Small intestine (tissue), 7 donors: Measurements from ENCODE around the gene GCNT2. TPM values are rescaled to one million over a fixed set of nuclear protein-coding genes. Genes with fewer than 3 reads are reported as not detected.
"Not testable (repeated sequence)": the region's sequence is repeated elsewhere in the genome, so short reads cannot be mapped to it uniquely, and the experiment has no call there.

ENCODE experiments used
- DNase-seq, 2 donors: peaks; one replicate each; pipeline versions ENCODE4 v3.0.0 to v3.0.0-alpha.2; 2013
- FAIRE-seq: peaks from 2 replicates; lab custom pipeline; 2012; peaks lifted over from hg19 to GRCh38; lab: Jason Lieb, UNC
- H3K27ac ChIP-seq, 3 donors: one replicate each; pipeline ENCODE4 v1.5.1; 2013; ENCODE audit warnings: low read length in 2 of 3, mild to moderate bottlenecking in 2 of 3, control low read depth in 1 of 3, inconsistent platforms in 1 of 3, low read depth in 1 of 3, moderate library complexity in 1 of 3
- H3K27me3 ChIP-seq, 3 donors: one replicate each; pipeline ENCODE4 v1.6.1; 2013; ENCODE audit warnings: low read length in 3 of 3, inconsistent platforms in 1 of 3; ENCODE audit not compliant: control insufficient read depth in 3 of 3, insufficient read depth in 3 of 3
- H3K36me3 ChIP-seq, 3 donors: one replicate each; pipeline ENCODE4 v1.6.1; 2013; ENCODE audit warnings: low read length in 3 of 3, inconsistent platforms in 1 of 3, low read depth in 1 of 3, mild to moderate bottlenecking in 1 of 3, moderate library complexity in 1 of 3; ENCODE audit not compliant: control insufficient read depth in 3 of 3, insufficient read depth in 2 of 3
- H3K4me1 ChIP-seq, 3 donors: one replicate each; pipeline ENCODE4 v1.6.1; 2013; ENCODE audit warnings: low read length in 2 of 3, inconsistent platforms in 1 of 3, low read depth in 1 of 3, mild to moderate bottlenecking in 1 of 3, moderate library complexity in 1 of 3; ENCODE audit not compliant: control insufficient read depth in 3 of 3, insufficient read depth in 2 of 3
- H3K4me3 ChIP-seq, 3 donors: one replicate each; pipeline ENCODE4 v1.5.1; 2013; ENCODE audit warnings: low read length in 3 of 3, control low read depth in 1 of 3, inconsistent platforms in 1 of 3, low read depth in 1 of 3, mild to moderate bottlenecking in 1 of 3, moderate library complexity in 1 of 3
- H3K9me3 ChIP-seq, 2 donors: one replicate each; pipeline ENCODE4 v1.6.1; 2013; ENCODE audit warnings: low read depth in 1 of 2, low read length in 1 of 2; ENCODE audit not compliant: control insufficient read depth in 2 of 2, insufficient read depth in 1 of 2
- WGBS, 3 donors: extraction: QIAGEN DNeasy Blood & Tissue Kit; methylation state at CpG; one replicate each; pipeline ENCODE4 v1.1.7; 2013; 5-methylcytosine and 5-hydroxymethylcytosine counted together
- polyA plus RNA-seq, 4 donors: library from polyadenylated mRNA; stranded (reverse) in 3 of 4; unstranded in 1 of 4; fragments of 200-250 nt in 3 of 4; fragments of 120-200 nt in 1 of 4; gene quantifications; one replicate each; pipeline versions ENCODE4 v1.2.1 to v1.2.3, GENCODE V29; 2013
- donor health status: healthy with polysubstance abuse.
- donor health status: control.
- donor health status: control.
- donor health status: Bipolar disorder and iron deficiency.
- donor health status: healthy.

Gene GCNT2
- polyA plus RNA-seq, 4 donors: 6.5 to 39.3 (median 8.4) TPM

DNA sequence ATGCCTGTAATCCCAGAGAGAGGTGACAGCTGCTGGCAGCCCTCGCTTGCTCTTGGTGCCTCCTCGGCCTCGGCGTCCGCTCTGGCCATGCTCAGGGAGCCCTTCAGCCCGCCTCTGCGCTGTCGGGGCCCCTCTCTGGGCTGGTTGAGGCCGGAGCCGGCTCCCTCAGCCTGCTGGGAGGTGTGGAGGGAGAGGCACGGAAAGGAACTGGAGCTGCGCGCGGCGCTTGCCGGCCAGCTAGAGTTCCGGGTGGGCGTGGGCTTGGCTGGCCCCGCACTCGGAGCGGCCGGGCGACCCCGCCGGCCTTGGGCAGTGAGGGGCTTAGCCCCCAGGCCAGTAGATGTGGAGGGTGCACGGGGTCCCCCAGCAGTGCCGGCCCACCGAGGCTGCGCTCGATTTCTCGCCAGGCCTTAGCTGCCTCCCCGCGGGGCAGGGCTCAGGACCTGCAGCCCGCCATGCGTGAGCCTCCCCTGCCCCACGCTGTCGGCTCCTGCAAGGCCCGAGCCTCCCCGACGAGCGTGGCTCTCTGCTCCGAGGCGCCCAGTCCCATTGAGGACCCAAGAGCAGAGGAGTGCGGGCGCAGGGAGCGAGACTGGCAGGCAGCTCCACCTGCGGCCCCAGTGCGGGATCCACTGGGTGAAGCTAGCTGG, 138.7 kb downstream of the GCNT2 start:
- H3K27ac ChIP-seq: no peak overlapping the region
- FAIRE-seq (no peak), DNase-seq (no peak)
- no peaks in the 10 kb centered on the region for H3K4me1 ChIP-seq
- peaks cover 0 to 8% of the 10 kb centered on the region in 2 donors for H3K9me3 ChIP-seq
- WGBS, 3 donors: 73 to 82% (median 75%) methylated on average over 34 to 48 of the region's 48 CpGs
- H3K36me3 ChIP-seq: no peaks in the 10 kb centered on the region
- H3K4me3 ChIP-seq: peak overlapping the region in 2 of 3 donors; percentile 18 to 48
- H3K27me3 ChIP-seq: no peaks in the 10 kb centered on the region

- H3K9me3 ChIP-seq, H3K27me3 ChIP-seq, H3K27ac ChIP-seq, H3K4me1 ChIP-seq, FAIRE-seq, H3K36me3 ChIP-seq, DNase-seq, H3K4me3 ChIP-seq: not testable (repeated sequence)
- 90 to 94% (median 93%) methylated on average over 11 of the region's 11 CpGs for WGBS, 3 donors
Measured at GRCh38 chr6:10660431-10661191, 139.5 kb downstream of the GCNT2 start.

- Histone ChIP-seq H3K4me3 (no peak overlapping the region), H3K27ac (no peak overlapping the region), H3K4me1 (no peaks in the 10 kb centered on the region), H3K27me3 (no peaks in the 10 kb centered on the region), H3K9me3 (peaks cover 0 to 8% of the 10 kb centered on the region in 2 donors), H3K36me3 (no peaks in the 10 kb centered on the region)
- 41 to 75% (median 63%) methylated on average over 8 of the region's 8 CpGs for WGBS, 3 donors
- FAIRE-seq (no peak), DNase-seq (no peak)
Measured at GRCh38 chr6:10662207-10662606, 141.1 kb downstream of the GCNT2 start.

GRCh38 chr6:10662742-10663141, 141.6 kb downstream of the GCNT2 start:
- 74 to 87% (median 76%) methylated on average over 2 of the region's 2 CpGs for WGBS, 3 donors
- FAIRE-seq: no peak

GRCh38 chr6:10665595-10665994, 144.4 kb downstream of the GCNT2 start:
- not testable (repeated sequence) for H3K27ac ChIP-seq, H3K9me3 ChIP-seq, H3K4me1 ChIP-seq, H3K4me3 ChIP-seq, FAIRE-seq, DNase-seq, H3K36me3 ChIP-seq, H3K27me3 ChIP-seq
- WGBS, 3 donors: 56 to 72% (median 70%) methylated on average over 1 of the region's 1 CpG

More at GRCh38 chr6:10662742-10663141, 141.6 kb downstream of the GCNT2 start:
- no peak overlapping the region for H3K4me3 ChIP-seq
- H3K9me3 ChIP-seq: peaks cover 0 to 8% of the 10 kb centered on the region in 2 donors
- no peaks in the 10 kb centered on the region for H3K4me1 ChIP-seq
- no peak overlapping the region for H3K27ac ChIP-seq
- H3K27me3 ChIP-seq: no peaks in the 10 kb centered on the region
- no peaks in the 10 kb centered on the region for H3K36me3 ChIP-seq
- no peak for DNase-seq

DNA sequence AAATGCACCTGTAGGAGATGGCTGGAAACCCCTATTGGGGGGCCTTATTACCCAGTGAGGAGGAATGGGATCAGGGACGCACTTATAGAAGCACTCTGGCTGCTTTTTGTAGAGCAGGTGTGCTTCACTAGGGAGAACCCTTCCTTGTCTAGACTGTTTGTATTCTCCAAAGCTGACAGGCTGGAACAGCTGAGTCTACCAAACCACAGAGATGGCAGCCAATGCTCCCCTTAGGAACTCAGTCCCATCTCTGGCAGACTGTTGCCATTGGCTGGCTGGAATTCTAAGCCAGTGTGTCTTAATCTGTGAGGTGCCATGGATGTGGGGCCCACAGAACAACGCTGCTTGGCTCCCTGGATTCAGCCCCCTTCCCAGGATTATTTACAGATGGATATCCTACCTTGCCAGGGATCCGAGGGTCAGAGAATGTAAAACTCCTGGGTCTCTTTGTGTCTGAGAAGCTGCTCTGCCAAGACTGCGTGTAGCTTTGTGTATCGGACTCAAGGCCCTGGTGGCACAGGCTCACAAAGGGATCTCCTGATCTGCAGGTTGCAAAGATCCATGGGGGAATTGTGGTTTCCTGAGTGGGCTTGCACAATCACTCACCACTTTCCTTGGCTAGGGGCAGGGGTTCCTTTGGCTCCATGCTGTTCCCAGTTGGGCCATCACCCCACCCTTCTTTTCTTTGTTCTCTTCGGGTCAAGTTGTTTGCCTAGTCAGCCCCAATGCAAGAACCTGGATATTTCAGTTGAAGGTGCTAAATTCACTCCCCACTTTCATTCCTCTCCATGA, 147.2 kb downstream of the GCNT2 start:
- H3K27me3 ChIP-seq: peaks cover 0 to 4% (median 0%) of the 10 kb centered on the region in 3 donors
- peaks cover 0 to 5% (median 0%) of the 10 kb centered on the region in 3 donors for H3K36me3 ChIP-seq
- H3K4me1 ChIP-seq: no peaks in the 10 kb centered on the region
- no peak overlapping the region for H3K4me3 ChIP-seq
- DNase-seq (no peak), FAIRE-seq (no peak)
- peaks cover 0 to under 1% of the 10 kb centered on the region in 2 donors for H3K9me3 ChIP-seq
- no peak overlapping the region for H3K27ac ChIP-seq
- 89 to 93% (median 91%) methylated on average over 6 of the region's 6 CpGs for WGBS, 3 donors

DNA sequence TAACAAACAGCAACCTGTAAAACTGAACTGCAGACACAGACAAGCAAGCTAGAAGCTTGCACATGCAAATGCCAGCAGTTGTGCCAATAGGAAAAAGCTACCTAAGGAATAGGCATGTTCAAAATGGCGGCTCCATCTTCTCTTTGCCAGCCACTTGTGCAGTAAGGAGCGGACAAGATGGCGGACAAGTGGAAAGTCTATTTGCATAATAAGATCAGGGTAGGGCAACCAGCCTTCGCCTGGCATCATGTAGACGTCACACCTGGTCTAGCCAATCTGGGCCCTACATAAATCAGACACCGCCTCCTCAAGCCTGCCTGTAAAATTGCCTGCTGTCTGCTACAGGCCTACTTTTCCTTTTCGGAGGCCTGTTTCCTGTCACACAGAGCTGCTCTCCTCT, 155.3 kb downstream of the GCNT2 start:
- Histone ChIP-seq H3K36me3 (peaks cover 0 to 5% (median 0%) of the 10 kb centered on the region in 3 donors), H3K4me3 (no peak overlapping the region), H3K27me3 (no peaks in the 10 kb centered on the region), H3K9me3 (no peaks in the 10 kb centered on the region), H3K27ac (no peak overlapping the region), H3K4me1 (no peaks in the 10 kb centered on the region)
- DNase-seq (no peak), FAIRE-seq (no peak)
- WGBS, 3 donors: 93 to 95% (median 94%) methylated on average over 7 of the region's 7 CpGs

DNA sequence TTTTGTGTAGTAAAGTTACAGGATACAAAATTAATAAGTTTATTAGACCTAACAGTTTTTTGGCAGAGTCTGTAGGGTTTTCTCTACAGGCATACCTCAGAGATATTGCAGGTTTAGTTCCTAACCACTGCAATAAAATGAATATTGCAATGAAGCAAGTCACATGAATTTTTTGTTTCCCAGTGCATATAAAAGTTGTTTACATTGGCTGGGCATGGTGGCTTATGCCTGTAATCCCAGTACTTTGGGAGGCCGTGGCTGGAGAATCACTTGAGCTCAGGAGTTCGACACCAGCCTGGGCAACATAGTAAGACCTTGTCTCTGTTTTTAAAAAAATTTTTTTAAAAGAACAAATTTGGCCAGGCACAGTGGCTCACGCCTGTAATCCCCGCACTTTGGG, 157.3 kb downstream of the GCNT2 start:
- Histone ChIP-seq H3K27ac (no peak overlapping the region), H3K27me3 (no peaks in the 10 kb centered on the region), H3K4me1 (no peaks in the 10 kb centered on the region), H3K4me3 (no peak overlapping the region), H3K9me3 (no peaks in the 10 kb centered on the region), H3K36me3 (peaks cover 0 to 4% (median 0%) of the 10 kb centered on the region in 3 donors)
- 86 to 89% (median 87%) methylated on average over 4 of the region's 4 CpGs for WGBS, 3 donors
- no peak for FAIRE-seq
- no peak for DNase-seq
